HG02571 (cell line): ENCODE data around the gene SRSF9.
A peak's percentile ranks its signal among the peaks of the same experiment; 100 is the strongest.

Experiments used
- ATAC-seq: cut with Tn5 transposase; IDR thresholded peaks from one replicate; pipeline ENCODE4 v1.9.1; 2021; ENCODE audit warnings: mild to moderate bottlenecking, moderate library complexity; ENCODE audit not compliant: unreplicated experiment

SRSF9 gene

DNA sequence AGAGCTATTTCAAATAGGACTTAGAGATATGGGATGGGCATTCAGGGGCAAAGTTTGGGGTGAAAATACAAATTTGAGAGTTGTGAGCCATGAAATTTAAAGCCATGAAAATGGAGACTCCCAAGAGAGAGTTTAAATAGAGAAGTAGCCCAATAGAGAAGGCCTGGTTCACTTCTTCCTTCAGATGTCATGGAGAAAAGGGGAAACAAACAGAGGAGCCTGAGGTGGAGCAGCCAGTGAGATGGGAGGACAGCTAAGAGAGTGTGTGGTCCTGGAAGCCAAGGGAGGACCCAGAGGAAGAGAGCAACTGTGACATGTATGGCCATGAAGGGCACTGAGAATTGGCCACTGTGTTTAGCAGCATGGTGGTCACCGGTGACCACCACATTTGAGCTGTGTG lies 14.1 kb upstream of the SRSF9 start:
- ATAC-seq, result no peak

DNA sequence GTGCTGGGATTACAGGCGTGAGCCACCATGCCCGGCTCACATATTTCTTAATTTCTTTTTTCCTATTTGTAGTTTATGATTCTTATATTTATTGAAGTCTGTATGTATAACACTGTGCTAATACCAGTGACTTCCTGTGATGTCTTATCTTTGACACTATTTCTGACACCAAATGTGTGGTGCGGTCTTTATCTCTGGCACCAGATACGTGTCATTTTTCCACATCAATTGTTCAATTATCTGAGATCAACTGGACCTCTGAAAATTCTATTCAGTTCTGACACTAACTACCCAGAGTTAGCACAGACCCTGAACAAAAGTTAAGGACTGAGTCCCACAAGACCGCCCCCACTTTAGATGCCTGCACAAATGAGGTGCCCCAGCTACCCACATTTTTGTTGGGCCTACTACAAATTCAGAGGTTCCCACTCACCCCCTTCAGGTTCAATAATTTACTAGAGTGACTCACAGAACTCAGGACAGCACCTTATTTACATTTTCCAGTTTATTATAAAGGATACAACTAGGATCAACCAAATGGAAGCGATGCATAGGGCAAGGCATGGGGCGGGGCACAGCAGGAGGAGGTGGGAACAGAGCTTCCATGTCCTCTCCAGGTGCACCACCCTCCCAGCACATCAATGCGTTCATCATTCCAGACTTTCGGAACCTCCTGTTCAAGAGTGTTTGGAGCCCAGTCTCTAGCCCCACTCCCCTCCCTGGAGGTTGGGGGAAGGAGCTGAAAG lies 11.6 kb upstream of the SRSF9 start:
- no peak for ATAC-seq

DNA sequence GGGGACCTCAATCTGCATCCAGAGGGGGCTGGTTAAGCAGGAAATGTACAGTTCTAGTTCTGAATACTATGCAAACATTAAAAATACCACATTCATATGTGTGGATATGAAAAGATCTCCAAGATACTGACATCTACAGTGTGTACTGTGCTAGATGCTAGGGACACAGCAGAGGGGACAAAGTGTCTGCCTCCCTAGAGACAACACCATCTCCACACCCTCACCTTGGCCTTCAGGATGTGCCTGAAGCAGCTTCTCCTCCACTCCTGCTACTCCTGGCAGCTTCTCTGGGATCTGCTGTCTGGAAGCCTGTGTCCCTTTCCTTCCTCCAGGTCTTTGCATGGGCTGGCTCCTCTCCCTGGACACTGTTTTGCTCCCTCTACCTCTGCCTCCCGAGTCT lies 10.7 kb upstream of the SRSF9 start:
- no peak for ATAC-seq

DNA sequence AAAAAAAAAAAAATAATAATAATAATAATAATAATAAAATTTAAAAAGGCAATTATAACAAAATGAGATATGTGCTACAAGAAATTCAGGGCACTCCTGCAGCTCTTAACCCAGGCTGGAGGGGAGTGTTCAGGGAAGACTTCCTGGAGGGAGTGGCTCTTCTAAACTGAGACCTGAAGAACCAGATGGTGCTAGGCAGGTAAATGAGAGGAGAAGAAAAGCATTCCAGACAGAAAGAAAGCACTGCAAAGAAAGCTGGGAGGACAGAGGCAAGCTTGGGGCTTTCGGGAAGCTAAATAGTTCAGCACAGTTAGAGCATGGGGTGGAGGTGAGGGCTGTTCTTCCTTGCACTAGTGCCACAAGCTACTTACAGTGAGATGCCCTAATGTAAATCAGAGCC lies 9.9 kb upstream of the SRSF9 start:
- ATAC-seq, result no peak

DNA sequence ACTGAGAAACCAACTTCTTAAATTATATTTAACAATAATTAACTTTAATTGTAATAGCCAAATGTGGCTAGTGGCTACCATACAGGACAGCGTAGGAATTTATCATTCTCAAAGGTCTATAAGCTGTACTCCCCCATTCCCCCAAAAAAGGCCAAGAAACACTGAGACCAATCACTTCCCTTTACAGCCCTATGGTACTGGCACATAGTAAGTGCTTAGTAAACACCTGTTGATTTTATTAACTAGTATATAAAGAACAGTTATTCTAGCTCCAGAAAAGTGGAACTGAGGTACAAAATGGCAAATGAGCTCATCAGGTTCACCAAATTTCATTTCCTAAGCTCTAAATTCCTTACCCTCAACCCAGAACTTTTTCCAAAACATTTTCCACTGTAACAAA lies 6.1 kb upstream of the SRSF9 start:
- ATAC-seq, result no peak

DNA sequence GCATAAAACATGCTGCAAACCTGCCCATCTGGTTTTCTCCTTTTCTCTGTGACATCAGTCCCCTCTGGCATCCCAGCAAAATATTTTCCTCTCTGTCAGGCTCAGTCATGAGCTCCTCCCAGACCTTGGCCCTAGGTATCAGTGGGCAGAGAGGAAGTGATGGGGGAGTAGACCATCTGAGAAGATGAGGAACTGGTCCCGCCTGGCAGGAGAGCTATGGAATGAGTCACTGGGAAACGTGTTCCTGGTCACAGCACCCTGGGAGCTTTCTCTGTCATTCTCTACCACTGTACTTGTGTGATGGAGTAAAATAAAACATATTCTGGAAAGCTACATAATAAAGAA lies 5.0 kb upstream of the SRSF9 start:
- no peak for ATAC-seq

DNA sequence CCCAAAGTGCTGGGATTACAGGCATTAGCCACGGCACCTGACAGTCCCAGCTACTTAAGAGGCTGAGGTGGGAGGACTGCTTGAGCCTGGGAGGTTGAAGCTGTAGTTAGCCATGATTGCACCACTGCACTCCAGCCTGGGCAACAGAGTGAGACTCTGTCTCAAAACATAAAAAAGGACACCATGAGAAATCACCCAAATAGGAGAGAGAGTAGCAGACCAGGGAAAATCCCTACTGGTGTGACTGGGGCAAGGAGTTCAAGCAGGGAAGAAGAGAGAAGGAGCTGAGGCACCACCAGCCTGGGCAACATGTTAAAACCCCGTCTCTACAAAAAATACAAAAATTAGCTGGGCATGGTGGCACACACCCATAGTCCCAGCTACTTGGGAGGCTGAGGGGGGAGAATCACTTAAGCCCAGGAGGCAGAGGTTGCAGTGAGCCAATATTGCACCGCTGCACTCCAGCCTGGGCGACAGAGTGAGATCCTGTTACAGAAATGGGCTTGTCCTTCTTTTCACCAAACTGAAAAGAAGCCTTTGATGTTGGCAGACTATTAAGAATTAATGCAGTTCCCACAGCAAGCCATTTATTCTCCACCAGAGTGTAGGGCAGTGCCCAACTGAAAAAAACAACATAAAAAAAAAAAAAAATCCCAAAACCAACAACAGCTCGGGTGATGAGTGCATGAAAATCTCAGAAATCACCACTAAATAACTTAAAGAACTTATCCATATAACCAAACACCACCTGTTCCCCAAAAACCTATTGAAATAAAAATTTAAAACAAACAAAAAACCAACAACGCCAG lies 4.5 kb upstream of the SRSF9 start:
- no peak for ATAC-seq

DNA sequence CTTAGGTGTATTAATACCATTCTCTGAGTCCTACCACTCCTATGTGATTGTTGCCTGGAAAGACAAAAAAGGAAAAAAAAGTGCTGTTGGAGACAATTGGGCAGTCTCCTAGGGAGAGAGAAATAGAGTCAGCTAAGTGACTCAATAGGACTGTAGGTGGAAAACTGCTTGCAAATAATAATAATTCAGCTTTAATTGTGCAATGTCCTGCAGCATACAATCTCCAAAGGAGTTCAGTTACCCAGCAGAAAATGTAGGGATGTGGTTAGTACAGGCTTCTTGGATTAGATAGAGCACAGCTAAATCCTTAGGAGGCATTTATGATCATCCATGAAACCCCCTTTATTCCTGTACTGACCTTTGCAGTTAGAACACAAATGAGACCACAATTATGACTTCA lies 3.0 kb upstream of the SRSF9 start:
- ATAC-seq, result no peak

DNA sequence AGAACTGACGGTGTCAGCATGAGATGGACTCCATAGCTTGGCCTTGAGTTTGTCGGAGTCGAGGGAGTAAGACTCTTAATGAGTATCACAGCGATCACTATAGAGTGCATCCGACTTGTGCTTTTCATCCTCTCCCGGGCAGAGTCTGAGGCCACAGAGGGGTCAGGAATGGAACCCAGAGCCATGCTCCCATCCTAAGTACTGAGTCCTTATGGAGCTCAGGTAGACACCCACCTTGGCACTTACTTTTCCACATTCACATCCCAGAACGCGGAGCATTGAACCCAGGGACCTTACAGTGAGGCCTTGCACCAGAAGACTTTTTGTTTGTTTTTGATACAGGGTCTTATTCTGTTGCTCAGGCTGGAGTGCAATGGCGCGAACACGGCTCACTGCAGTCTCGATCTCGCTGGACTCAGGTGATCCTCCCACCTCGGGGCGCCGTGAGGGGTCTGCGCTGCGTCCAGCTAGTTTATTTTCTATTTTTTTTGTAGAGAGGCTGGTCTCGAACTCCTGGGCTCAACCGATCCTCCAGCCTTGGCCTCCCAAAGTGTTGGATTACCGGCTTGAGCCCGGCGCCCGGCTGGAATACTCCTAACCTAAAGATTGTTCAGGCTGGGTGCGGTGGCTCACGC lies 719 bp upstream of the SRSF9 start:
- ATAC-seq, result no peak

DNA sequence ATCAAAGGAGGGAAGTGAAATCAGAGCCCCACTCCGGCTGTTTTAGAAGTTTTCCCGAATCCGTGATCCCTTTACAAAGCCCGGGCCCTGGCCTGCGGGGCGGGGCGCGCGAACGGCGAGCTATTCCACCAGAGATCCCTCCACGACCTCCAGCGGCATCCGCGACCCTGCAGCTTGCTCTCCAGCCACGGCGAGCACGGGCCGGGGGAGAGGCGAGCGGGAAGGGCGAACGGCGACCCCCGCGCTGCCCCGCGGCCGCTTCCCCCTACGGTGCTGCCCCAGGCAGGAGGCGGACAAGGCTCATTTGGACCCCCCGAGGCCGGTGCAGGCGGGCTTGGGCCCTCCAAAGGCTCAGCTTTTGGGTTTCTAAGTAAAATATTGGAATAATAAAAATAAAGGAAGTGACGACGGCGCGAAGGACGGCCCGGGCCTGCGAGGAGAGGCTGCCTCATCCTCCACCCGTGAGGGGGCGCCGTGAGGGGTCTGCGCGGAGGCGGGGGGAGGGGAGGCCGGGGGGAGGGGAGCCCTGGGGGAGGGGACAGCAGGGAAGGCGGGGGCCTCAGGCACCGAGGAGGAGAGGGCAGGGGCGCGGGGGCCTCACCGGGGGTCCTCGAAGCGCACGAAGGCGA lies 613 bp downstream of the SRSF9 start:
- peak; percentile 32 for ATAC-seq

DNA sequence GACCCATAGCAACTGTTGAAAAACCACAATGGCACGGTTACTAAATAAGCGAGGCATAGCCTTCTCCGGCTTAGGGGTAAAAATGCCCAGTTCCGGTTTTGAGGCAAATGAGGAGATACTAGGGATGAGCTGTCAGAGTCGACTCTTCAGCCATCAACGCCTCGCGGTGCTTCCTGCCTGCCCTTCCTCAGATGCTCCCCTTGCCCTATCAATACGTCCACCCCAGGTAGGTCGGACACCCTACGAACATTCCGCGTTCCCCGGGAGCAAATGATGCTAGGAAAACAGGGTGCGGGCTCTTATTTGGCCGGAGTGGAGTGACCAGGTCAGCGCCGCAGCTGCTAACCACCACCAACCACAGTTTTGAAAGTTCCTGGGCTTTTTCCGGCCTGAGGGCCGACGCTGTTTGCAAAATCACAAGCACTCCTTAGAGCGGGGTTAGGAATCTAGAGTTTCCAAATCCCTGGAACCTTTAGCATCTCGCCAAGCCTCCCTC lies 1.2 kb downstream of the SRSF9 start:
- ATAC-seq, result peak; percentile 4

DNA sequence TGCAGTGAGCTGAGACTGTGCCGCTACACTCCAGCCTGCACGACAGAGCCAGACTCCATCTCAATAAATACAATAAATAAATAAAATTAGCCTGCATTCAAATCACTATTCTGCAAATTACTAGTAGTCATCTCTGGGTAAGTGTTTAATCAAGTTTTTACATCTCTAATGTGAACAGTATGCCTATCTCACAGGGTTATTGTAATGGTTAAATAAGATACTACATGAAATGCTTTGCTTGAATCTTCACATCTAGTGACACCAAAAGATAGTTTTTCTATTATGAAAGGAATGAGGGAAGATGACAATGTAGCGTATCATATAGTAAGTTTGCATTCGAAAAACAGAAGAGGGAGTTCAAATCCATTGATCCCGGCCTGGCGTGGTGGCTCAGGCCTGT lies 2.1 kb downstream of the SRSF9 start:
- ATAC-seq, result no peak

DNA sequence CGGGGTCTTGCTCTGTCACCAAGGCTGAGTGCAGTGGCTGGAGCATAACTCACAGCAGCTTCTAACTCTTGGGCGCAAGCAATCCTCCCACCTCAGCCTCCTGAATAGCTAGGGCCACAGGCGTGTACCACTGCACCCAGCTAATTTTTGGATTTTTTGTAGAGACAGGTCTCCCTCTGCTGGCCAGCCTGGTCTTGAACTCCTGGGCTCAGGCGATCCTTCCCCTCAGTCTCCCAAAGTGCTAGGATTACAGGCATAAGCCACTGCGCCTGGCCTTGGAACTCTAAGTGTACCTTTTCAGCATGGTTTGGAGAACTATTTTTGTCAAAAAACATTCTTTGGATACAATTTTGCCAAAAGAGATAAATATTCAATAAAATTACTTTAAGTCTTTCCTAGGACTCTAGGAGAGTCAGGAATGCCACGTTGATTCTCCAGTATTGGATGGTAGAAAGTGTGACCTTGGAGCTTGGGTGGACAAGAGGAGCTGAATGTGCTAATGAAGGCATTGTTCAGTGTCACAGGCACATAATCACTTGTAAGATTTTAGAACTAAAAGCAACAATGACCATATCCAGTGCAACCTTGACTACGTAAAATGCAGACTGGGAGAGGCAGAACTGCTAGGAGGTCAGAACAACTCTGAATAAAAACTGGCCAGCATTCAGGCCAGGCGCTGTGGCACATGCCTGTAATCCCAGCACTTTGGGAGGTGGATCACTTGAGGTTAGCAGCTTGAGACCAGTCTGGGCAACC lies 2.8 kb downstream of the SRSF9 start:
- ATAC-seq, result no peak

DNA sequence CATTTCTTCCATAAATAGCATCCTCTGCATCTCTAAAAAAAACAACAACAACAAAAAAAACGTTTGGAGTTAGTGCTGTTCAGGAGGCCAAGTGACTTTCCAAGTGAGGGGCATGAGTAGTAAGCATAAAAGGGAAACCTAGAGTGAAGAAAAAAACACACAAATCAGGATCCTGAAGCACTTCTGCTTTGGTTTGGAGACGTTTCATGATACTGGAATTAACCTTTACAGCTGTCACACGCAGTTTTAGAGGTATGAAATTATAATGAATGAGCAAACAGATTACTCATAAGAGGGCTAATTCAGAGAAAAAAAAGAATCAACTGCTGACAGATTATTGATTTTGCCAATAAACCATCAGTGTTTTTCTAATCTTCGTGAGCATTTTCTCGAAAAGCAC lies 3.8 kb downstream of the SRSF9 start:
- no peak for ATAC-seq

DNA sequence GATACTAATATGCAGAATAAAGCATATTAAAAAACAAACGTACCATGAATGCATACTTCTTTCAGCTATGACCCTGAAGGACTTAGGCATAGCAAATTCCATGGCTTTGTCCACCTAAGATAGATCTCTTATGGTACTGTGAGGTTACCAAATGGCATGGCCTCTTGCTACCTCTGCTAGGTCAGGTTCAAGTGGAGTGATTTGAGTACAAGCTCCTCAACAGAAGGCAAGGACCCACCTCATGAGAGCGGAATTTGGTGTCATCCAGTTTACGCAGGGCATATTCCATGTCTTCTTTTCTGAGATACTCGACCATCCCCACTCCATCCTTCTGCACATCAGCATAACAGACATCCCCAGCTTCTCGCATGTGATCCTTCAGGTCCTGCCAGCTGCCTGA lies 5.8 kb downstream of the SRSF9 start:
- ATAC-seq, result no peak

DNA sequence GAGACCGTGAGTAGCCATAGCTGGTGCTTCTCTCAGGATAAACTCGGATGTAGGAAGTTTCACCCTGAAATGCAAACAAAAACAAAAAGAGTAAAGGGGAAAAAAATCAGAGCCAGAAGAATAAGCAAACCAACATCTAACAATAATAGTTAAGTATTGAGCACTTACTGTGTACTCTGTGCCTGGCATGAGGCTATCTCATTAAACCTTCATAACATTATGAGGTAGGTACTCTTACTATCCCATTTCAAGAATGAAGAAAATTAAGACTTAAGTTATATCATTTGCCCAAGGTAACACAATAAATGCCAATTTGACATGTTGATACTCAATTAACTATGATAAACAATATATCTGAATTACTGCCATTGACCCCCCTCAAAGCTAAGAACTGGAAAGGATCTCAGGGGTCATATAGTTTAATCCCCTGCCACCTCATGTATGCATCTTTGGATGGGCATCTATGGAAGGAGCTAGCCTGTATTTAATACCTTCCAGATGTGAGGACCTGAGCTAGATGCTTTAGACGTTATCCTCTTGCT lies 7.4 kb downstream of the SRSF9 start:
- no peak for ATAC-seq

DNA sequence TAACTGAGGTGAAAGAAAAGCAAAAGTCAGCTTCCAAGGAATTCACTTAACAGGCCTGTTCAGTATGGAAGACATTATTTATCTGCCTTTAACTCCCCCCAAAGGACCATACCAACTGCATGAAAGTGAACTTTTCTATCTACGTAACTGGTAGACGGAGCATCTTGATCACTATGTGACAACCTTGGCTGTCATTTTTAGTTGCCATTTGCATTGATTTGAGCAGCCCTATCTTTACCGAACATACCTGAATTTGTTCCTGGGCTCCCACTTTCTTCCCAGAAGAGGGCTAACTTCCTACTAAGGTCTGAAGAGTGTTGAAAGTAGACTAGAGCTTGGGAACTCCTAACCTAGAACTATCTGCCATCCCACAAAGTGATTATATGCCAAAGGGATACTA lies 9.4 kb downstream of the SRSF9 start:
- no peak for ATAC-seq

DNA sequence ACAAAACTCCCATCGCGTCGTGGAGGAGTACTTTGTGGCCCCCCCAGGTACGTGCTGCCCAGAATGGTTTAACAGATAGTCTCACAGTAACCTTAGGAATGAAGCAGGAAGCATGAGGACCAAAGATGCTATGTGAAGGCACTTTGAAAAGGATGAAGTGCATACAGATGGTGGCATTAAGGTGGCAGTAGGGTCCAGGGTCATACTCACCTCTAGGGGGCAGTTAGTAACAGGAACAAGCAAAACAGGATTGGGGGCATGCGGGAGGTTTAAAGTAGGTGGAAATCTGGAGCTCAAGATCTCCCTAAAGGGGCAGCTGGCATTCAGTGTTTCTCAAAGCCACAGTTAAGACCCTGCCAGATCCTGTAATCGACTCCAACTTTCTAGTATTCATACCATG lies 12.4 kb downstream of the SRSF9 start:
- no peak for ATAC-seq

DNA sequence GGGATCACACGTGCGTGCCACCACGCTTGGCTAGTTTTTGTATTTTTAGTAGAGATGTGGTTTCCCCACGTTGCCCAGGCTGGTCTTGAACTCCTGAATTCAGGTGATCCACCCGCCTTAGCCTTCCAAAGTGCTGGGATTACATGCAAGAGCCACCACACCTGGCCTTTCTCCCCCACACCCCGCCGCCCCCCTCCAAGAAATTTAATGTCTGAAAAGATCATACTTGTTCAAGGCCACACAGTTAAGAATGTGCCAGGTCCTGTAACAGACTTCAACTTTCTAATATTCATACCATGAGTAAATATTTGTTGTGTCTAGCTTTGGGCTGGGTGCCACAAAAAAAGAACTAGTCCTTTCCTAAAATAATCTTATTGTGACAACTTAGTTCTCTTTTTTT lies 14.2 kb downstream of the SRSF9 start:
- no peak for ATAC-seq

DNA sequence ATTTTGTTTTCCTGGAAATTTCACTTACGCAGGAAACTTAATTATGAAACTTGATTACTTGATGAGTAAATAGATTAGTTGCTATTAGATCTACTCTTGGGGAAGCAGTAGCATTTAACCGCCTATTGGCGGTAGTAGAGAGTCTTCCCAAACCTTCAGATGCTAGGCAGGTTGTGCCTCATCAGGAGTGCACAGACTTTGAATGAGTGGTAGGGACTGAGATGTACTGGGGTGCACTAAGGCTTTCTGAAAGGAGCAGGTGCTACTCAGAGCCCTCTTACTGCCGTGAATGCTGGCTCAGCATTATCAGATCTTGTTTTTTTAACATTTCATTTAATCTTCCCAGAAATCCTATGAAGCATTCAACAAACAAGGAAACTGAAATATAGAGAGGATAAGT lies 15.6 kb downstream of the SRSF9 start:
- no peak for ATAC-seq
